ENCODE measurements around the gene TSPAN31. TPM values are rescaled to one million over a fixed set of nuclear protein-coding genes. Genes with fewer than 3 reads are reported as not detected.

Gene TSPAN31
- total RNA-seq, 1 donor: 62.2 TPM

GRCh38 chr12:57741844-57742738, 2.7 kb upstream of the TSPAN31 start:
- no peak for DNase-seq (ENCODE audit: low read depth)
- H3K4me3 ChIP-seq (ENCODE audit: low read depth, low read length): no peak overlapping the region
- TF ChIP-seq, protein P1, sequence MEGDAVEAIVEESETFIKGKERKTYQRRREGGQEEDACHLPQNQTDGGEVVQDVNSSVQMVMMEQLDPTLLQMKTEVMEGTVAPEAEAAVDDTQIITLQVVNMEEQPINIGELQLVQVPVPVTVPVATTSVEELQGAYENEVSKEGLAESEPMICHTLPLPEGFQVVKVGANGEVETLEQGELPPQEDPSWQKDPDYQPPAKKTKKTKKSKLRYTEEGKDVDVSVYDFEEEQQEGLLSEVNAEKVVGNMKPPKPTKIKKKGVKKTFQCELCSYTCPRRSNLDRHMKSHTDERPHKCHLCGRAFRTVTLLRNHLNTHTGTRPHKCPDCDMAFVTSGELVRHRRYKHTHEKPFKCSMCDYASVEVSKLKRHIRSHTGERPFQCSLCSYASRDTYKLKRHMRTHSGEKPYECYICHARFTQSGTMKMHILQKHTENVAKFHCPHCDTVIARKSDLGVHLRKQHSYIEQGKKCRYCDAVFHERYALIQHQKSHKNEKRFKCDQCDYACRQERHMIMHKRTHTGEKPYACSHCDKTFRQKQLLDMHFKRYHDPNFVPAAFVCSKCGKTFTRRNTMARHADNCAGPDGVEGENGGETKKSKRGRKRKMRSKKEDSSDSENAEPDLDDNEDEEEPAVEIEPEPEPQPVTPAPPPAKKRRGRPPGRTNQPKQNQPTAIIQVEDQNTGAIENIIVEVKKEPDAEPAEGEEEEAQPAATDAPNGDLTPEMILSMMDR (IDR thresholded peaks at IDR 0.05; ENCODE audit: insufficient read depth, low read depth, low read length): no peak

- no peak overlapping the region for H3K4me3 ChIP-seq (ENCODE audit: low read depth, low read length)
- no peak for DNase-seq (ENCODE audit: low read depth)
- TF ChIP-seq, protein P1 (IDR thresholded peaks at IDR 0.05; ENCODE audit: insufficient read depth, low read depth, low read length): no peak
Measured at GRCh38 chr12:57743769-57744168, 1.1 kb upstream of the TSPAN31 start.

DNA sequence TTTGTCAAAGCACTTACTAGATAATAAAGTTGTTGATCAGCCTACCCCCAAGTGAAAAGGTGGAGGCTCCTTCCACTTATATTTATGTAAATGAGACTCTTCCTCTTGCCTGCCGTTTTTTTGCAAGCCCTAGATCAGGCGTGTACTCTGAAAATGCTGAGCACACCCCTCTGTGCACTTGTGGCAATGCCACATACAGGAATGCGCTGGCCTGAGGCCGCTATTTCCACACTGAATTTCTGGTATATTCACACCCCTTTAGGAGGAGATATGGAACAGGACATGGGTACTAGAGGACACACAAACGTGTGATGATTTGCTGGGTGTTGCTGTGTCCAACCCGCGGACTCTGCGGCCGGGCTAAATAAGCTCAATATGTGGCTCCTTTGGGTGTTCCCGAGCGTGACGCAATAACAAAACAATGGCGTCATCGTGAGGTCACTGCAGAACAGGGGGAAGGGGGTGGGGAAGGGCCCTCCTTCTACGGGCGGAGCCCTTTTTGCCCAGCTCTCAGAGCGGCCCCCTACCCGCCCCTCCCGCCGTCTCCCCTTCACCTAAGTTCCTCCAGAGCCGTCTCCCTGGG, 554 bp upstream of the TSPAN31 start:
- DNase-seq (ENCODE audit: low read depth): peak; percentile 90
- TF ChIP-seq, protein P1 (IDR thresholded peaks at IDR 0.05; ENCODE audit: insufficient read depth, low read depth, low read length): no peak
- peak overlapping the region; percentile 99 for H3K4me3 ChIP-seq (ENCODE audit: low read depth, low read length)

DNA sequence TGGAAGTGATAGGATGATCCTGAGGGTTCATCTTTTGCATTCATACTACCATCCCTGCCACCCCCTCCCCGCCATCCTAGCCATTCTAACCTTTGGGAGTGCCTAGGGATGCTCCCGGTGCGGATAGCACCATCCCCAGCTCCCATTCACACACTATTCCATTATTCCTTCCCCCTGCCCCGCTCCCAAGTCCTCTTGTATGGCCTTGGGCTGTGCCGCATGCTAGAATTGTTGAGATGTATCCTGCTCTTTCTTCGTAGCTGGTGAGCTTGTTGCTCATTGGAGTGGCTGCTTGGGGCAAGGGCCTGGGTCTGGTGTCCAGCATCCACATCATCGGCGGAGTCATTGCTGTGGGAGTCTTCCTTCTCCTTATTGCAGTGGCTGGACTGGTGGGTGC, 644 bp downstream of the TSPAN31 start:
- TF ChIP-seq, protein P1 (IDR thresholded peaks at IDR 0.05; ENCODE audit: insufficient read depth, low read depth, low read length): no peak
- no peak for DNase-seq (ENCODE audit: low read depth)
- peak overlapping the region; percentile 99 for H3K4me3 ChIP-seq (ENCODE audit: low read depth, low read length)

- peak overlapping the region; percentile 99 for H3K4me3 ChIP-seq (ENCODE audit: low read depth, low read length)
- no peak for DNase-seq (ENCODE audit: low read depth)
Measured at GRCh38 chr12:57746025-57746424, 1.2 kb downstream of the TSPAN31 start.

DNA sequence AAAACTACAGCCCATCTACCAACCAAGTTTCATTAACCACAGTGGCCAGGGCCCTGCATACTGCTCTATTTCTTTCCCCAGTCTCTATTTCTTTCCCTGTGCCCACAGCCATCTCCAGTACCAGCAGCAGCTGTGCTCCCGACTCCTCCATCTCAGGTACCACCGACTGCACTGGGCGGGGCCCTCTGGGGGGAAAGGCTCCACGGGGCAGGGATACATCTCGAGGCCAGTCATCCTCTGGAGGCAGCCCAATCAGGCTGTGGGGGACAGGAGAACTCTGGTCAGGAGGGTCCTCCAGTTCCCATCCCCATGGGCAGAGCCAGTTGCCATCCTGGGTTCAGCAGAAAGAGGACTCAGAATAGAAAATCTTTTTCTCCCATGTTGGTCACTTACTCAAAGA, 4.2 kb downstream of the TSPAN31 start:
- no peak for DNase-seq (ENCODE audit: low read depth)
- TF ChIP-seq, protein P1 (IDR thresholded peaks at IDR 0.05; ENCODE audit: insufficient read depth, low read depth, low read length): no peak
- H3K4me3 ChIP-seq (ENCODE audit: low read depth, low read length): no peak overlapping the region

More at GRCh38 chr12:57746025-57746424, 1.2 kb downstream of the TSPAN31 start:
- TF ChIP-seq, protein P1 (IDR thresholded peaks at IDR 0.05; ENCODE audit: insufficient read depth, low read depth, low read length): no peak

All from fibroblast of villous mesenchyme (primary cell).